Thyroid gland (tissue), 4 donors: ENCODE measurements around the gene TTLL5. TPM values are rescaled to one million over a fixed set of nuclear protein-coding genes. Genes with fewer than 3 reads are reported as not detected.

Source experiments
- DNase-seq, 2 donors: peaks; one replicate each; pipeline ENCODE4 v3.0.0-alpha.2; 2019
- H3K27ac ChIP-seq, 3 donors: fragments of 200-600 bp; sonication (generic); 1 replicate in 2 of 3; 2 replicates in 1 of 3; pipeline ENCODE4 v1.5.1; 2016 to 2019; ENCODE audit warnings: mild to moderate bottlenecking in 1 of 3, moderate library complexity in 1 of 3
- H3K27me3 ChIP-seq: fragments of 200-600 bp; sonication (generic); one replicate; pipeline ENCODE4 v1.5.1; 2019
- H3K36me3 ChIP-seq, 2 donors: fragments of 200-600 bp; sonication (generic); one replicate each; pipeline ENCODE4 v1.5.1; 2016 to 2019
- H3K4me1 ChIP-seq, 2 donors: fragments of 200-600 bp; sonication (generic); one replicate each; pipeline ENCODE4 v1.5.1; 2017 to 2019
- H3K4me3 ChIP-seq, 3 donors: fragments of 200-600 bp; sonication (generic); replicated peaks in 1 of 3; 1 replicate in 2 of 3; 2 replicates in 1 of 3; pipeline ENCODE4 v1.5.1; 2016; ENCODE audit warnings: mild to moderate bottlenecking in 1 of 3
- H3K9me3 ChIP-seq: fragments of 200-600 bp; sonication (generic); one replicate; pipeline ENCODE4 v1.5.1; 2017
- POLR2A ChIP-seq, 2 donors: fragments of 450-650 bp; IDR thresholded peaks; one replicate each; pipeline ENCODE4 v1.6.1; 2017; ENCODE audit warnings: antibody characterized with exemption in 2 of 2, mild to moderate bottlenecking in 2 of 2, moderate library complexity in 1 of 2
- WGBS, 2 donors: methylation state at CpG; one replicate each; pipeline ENCODE4 v1.1.5; 2017; 5-methylcytosine and 5-hydroxymethylcytosine counted together
- intact Hi-C: fragments of 100-400 bp; cut with DNase I; formaldehyde crosslinking; loops from one replicate; pipeline ENCODE4 v1.15.1; 2023
- total RNA-seq, 4 donors: library from RNA; depleted of rRNA; stranded (reverse); fragments of >200 nt; gene quantifications; one replicate each; pipeline ENCODE4 v1.2.3, GENCODE V29; 2016
- TF ChIP-seq, protein P1 (sequence below), 6 experiments: fragments of 200-600 bp in 3 of 6; fragments of 450-650 bp in 3 of 6; sonication (generic) in 3 of 6; IDR thresholded peaks; one replicate each; pipeline ENCODE4 v1.5.1; 2016 to 2019; ENCODE audit warnings: antibody characterized with exemption in 6 of 6, mild to moderate bottlenecking in 2 of 6, inconsistent platforms in 1 of 6, moderate library complexity in 1 of 6

The TTLL5 gene
- total RNA-seq, 4 donors from 2014 or later = 31.8 to 65.1 (median 35.7) TPM

DNA sequence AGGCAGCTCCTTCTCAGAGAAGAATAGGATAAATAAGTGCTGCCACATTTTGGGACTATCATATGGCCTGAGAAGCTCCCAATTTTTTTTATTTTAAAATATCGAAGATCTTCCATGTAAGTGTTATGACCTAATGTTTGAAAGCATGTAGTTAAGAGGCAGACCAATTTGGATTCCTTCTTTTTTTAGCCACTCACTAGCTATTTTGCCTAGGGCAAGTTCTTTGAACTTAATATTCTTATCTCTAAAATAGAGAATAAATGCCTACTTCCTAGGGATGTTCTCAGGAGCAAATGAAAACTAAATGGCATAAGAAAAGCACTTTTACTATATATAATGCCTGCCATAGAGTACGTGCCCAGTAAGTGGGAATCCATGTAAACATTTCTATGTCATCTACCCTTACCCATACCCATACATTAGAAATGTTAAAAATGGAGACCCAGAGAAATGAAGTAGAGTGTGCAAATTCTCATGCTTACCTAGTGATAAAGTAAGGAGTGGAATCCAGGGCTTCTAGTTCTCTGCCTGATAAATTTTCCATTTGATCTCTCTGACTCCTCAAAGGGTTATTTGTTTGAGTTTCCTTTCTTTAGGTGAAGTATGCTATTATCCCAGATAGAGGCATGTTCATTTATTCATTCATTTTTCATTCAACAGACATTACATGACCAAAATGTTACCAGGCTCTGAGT, 172.4 kb downstream of the TTLL5 start:
- 86 to 98% methylated on average over 2 of the region's 2 CpGs for WGBS, 2 donors
- TF ChIP-seq, protein P1, sequence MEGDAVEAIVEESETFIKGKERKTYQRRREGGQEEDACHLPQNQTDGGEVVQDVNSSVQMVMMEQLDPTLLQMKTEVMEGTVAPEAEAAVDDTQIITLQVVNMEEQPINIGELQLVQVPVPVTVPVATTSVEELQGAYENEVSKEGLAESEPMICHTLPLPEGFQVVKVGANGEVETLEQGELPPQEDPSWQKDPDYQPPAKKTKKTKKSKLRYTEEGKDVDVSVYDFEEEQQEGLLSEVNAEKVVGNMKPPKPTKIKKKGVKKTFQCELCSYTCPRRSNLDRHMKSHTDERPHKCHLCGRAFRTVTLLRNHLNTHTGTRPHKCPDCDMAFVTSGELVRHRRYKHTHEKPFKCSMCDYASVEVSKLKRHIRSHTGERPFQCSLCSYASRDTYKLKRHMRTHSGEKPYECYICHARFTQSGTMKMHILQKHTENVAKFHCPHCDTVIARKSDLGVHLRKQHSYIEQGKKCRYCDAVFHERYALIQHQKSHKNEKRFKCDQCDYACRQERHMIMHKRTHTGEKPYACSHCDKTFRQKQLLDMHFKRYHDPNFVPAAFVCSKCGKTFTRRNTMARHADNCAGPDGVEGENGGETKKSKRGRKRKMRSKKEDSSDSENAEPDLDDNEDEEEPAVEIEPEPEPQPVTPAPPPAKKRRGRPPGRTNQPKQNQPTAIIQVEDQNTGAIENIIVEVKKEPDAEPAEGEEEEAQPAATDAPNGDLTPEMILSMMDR (IDR thresholded peaks at IDR 0.05) = no peak
- TF ChIP-seq POLR2A (IDR thresholded peaks at IDR 0.05) = no peak
- no peaks in the 10 kb centered on the region for H3K27me3 ChIP-seq
- peaks cover 0 to 10% of the 10 kb centered on the region in 2 donors for H3K4me1 ChIP-seq
- H3K27ac ChIP-seq = no peak overlapping the region
- no peaks in the 10 kb centered on the region for H3K36me3 ChIP-seq
- H3K9me3 ChIP-seq = no peaks in the 10 kb centered on the region
- H3K4me3 ChIP-seq = no peak overlapping the region
- DNase-seq = no peak
- intact Hi-C loops = no loop called here

DNA sequence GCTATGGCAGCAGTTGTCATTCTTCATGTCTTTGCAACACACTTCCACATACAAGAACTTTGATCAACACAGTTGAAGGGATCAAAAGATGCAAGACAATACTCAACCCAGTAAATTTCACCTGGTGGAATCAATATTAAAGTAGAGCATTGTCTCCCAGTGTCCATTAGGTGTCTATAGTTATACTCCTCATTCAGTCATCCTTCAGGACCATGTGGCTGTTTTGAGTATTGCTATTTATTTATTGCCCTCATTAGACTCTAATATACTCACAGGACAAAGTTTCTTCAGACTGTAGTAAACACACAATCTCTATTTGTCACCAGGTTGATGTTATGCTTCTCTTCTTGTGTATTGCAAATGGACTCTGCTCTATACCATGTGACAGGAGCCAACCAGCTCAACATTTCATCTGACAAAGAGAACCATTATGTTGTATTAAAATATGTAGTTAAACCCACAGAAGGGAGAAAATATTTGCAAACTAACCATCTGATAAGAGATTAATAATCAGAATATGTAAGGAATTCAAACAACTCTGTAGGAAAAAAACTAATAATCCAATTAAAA, 174.2 kb downstream of the TTLL5 start:
- intact Hi-C loops = no loop called here
- peaks cover 0 to 10% of the 10 kb centered on the region in 2 donors for H3K4me1 ChIP-seq
- no peak overlapping the region for H3K4me3 ChIP-seq
- TF ChIP-seq, protein P1 (IDR thresholded peaks at IDR 0.05) = no peak
- no peak for TF ChIP-seq POLR2A (IDR thresholded peaks at IDR 0.05)
- no peaks in the 10 kb centered on the region for H3K27me3 ChIP-seq
- no peak for DNase-seq
- H3K9me3 ChIP-seq = no peaks in the 10 kb centered on the region
- no peaks in the 10 kb centered on the region for H3K36me3 ChIP-seq
- H3K27ac ChIP-seq = no peak overlapping the region

DNA sequence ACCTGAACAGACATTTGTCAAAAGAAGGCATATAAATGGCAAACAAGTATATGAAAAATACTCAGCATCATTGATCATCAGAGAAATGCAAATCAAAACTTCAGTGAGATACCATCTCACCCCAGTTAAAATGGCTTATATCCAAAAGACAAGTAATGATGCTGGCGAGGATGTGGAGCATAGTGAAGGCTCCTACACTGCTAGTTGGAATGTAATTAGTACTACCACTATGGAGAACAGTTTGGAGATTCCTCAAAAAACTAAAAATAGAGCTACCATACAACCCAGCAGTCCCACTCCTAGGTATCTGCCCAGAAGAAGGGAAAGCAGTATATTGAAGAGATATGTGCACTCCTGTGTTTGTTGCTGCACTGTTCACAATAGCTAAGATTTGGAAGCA, 174.7 kb downstream of the TTLL5 start:
- DNase-seq = no peak
- H3K27me3 ChIP-seq = no peaks in the 10 kb centered on the region
- intact Hi-C loops = no loop called here
- no peak overlapping the region for H3K27ac ChIP-seq
- WGBS, 2 donors = 89 to 92% methylated on average over 1 of the region's 1 CpG
- H3K9me3 ChIP-seq = no peaks in the 10 kb centered on the region
- H3K36me3 ChIP-seq = no peaks in the 10 kb centered on the region
- TF ChIP-seq POLR2A (IDR thresholded peaks at IDR 0.05) = no peak
- TF ChIP-seq, protein P1 (IDR thresholded peaks at IDR 0.05) = no peak
- no peak overlapping the region for H3K4me3 ChIP-seq
- H3K4me1 ChIP-seq = peaks cover 0 to 10% of the 10 kb centered on the region in 2 donors

DNA sequence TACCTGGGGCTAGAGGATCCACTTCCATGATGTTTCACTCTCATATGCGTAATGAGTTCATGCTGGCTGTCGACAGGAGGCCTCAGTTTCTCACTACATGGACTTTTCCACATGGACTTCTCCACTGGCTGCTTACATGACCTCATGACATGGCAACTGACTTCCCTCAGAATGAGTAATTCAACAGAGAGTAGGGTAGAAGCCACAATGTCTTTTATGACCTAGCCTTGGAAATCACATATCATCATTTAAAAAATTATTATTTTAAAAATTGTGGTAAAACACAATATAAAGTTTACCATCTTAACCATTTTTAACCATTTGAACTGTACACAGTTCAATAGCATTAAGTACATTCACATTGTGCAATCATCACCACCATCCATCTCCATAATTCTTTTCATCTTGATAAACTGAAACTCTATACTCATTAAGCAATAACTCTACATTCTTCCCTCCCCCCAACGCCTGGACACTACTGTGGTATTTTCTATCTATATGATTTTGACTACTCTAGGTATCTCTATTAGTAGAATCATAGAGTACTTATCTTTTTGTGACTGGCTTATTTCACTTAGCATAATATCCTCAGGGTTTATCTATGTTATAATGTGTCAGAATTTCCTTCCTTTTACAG, 176.2 kb downstream of the TTLL5 start:
- 95 to 96% methylated on average over 3 of the region's 3 CpGs for WGBS, 2 donors

More for the DNA sequence above, 176.2 kb downstream of the TTLL5 start:
- H3K27me3 ChIP-seq = no peaks in the 10 kb centered on the region
- peaks cover 0 to 2% of the 10 kb centered on the region in 2 donors for H3K4me1 ChIP-seq
- H3K9me3 ChIP-seq = no peaks in the 10 kb centered on the region
- TF ChIP-seq, protein P1 (IDR thresholded peaks at IDR 0.05) = no peak
- no peak for TF ChIP-seq POLR2A (IDR thresholded peaks at IDR 0.05)
- no peak overlapping the region for H3K4me3 ChIP-seq
- no peak for DNase-seq
- intact Hi-C loops = no loop called here
- no peaks in the 10 kb centered on the region for H3K36me3 ChIP-seq
- H3K27ac ChIP-seq = no peak overlapping the region
